H1 (cell line): ENCODE results near the gene TSPAN9. TPM values are rescaled to one million over a fixed set of nuclear protein-coding genes. Genes with fewer than 3 reads are reported as not detected.

ENCODE experiments used
- BCL11A ChIP-seq, 2 experiments: IDR thresholded peaks; one replicate each; pipeline ENCODE4 v1.6.1; 2011; ENCODE audit warnings: low read depth in 2 of 2, low read length in 2 of 2, mild to moderate bottlenecking in 2 of 2
- E2F6 ChIP-seq: IDR thresholded peaks from 2 replicates; pipeline ENCODE4 v1.6.1; 2012; ENCODE audit warnings: inconsistent platforms
- KDM4A ChIP-seq: IDR thresholded peaks from one replicate; pipeline ENCODE4 v1.7.1; 2012; ENCODE audit warnings: low read depth, mild to moderate bottlenecking, moderate library complexity, low read length, inconsistent platforms; ENCODE audit not compliant: severe bottlenecking
- RBBP5 ChIP-seq: IDR thresholded peaks from 2 replicates; pipeline ENCODE4 v1.7.1; 2012; ENCODE audit warnings: low read depth, mild to moderate bottlenecking, inconsistent platforms, low read length, moderate library complexity, borderline replicate concordance
- SP1 ChIP-seq: IDR thresholded peaks from 2 replicates; pipeline ENCODE4 v1.6.1; 2011; ENCODE audit warnings: low read depth, low read length
- TAF1 ChIP-seq: IDR thresholded peaks from 2 replicates; pipeline ENCODE4 v1.6.1; 2011; ENCODE audit warnings: mild to moderate bottlenecking, low read depth, low read length
- TAF7 ChIP-seq: optimal IDR thresholded peaks from 2 replicates; pipeline ENCODE3; 2011; ENCODE audit warnings: low read depth, mild to moderate bottlenecking, inconsistent platforms, low read length, moderate library complexity, borderline replicate concordance
- TBP ChIP-seq: IDR thresholded peaks from 2 replicates; pipeline ENCODE4 v1.6.1; 2011; ENCODE audit warnings: low read depth, low read length, improper control_type of control experiment
- polyA plus RNA-seq, 7 experiments: library from polyadenylated mRNA; depleted of rRNA in 3 of 7; stranded (reverse) in 5 of 7; unstranded in 2 of 7; fragments of >200 nt in 5 of 7; fragments of 200-250 nt in 2 of 7; gene quantifications; 1 replicate in 5 of 7; 2 replicates in 1 of 7; 4 replicates in 1 of 7; pipeline versions ENCODE4 v1.2.1 to v1.2.3, GENCODE V29; 2011 to 2013; ENCODE audit warnings: missing spikeins in 2 of 7, mixed read lengths in 2 of 7
- total RNA-seq: library from RNA; stranded (reverse); fragmentation: NEBNext Ultra II Directional; extraction: Animal tissue kit (Norgen Biotek cat#: 25700); gene quantifications from 2 replicates; pipeline ENCODE4 v1.2.1, GENCODE V29; 2021

Gene TSPAN9
- total and polyA plus RNA-seq, 2 of the 8 experiments (the other 6 are each of a cell fraction or from before 2014, with no cell fraction given), result 11.5 to 29.1 TPM

- no peak for TF ChIP-seq RBBP5
- no peak for TF ChIP-seq BCL11A (IDR thresholded peaks at IDR 0.05; ENCODE audit: low read depth in 2 of 2, low read length in 2 of 2)
- TF ChIP-seq SP1, result no peak
- TF ChIP-seq TAF1, result no peak
- no peak for TF ChIP-seq TAF7
- no peak for TF ChIP-seq KDM4A
- no peak for TF ChIP-seq E2F6
- TF ChIP-seq TBP, result no peak
These were observed 93.4 kb downstream of the TSPAN9 start (continued) for GRCh38 chr12:3170423-3171194.
